GM10266 (cell line): ENCODE measurements around the gene CXXC4.

ENCODE experiments used
- DNase-seq: peaks from one replicate; pipeline ENCODE4 v3.0.0; 2012; ENCODE audit errors: extremely low spot score
- TF ChIP-seq, protein P1 (sequence below): IDR thresholded peaks from 2 replicates; pipeline ENCODE4 v1.5.1; 2012; ENCODE audit warnings: mild to moderate bottlenecking, low read depth; ENCODE audit not compliant: control insufficient read depth, insufficient read depth; ENCODE audit errors: missing control alignments

CXXC4 gene

DNA sequence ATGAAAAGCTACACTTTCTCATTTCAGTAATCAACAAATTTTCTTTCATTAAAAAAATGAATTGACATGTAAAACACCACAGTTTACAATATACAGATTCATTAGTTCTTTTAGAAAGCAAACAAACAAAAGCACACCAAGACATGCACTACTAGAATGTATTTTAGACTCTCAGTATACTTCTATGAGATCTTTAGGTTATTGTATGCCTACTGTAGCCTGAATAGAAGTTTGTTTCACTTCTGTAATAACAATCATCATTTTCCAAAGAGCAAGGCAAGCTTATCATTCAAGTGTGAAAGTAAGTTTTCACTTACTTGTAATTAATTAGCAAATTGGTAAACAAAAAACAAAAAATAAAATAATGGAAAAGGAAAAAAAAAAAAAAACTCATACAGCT is 24.9 kb downstream of the CXXC4 start:
- DNase-seq = no peak
- TF ChIP-seq, protein P1, sequence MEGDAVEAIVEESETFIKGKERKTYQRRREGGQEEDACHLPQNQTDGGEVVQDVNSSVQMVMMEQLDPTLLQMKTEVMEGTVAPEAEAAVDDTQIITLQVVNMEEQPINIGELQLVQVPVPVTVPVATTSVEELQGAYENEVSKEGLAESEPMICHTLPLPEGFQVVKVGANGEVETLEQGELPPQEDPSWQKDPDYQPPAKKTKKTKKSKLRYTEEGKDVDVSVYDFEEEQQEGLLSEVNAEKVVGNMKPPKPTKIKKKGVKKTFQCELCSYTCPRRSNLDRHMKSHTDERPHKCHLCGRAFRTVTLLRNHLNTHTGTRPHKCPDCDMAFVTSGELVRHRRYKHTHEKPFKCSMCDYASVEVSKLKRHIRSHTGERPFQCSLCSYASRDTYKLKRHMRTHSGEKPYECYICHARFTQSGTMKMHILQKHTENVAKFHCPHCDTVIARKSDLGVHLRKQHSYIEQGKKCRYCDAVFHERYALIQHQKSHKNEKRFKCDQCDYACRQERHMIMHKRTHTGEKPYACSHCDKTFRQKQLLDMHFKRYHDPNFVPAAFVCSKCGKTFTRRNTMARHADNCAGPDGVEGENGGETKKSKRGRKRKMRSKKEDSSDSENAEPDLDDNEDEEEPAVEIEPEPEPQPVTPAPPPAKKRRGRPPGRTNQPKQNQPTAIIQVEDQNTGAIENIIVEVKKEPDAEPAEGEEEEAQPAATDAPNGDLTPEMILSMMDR = no peak

DNA sequence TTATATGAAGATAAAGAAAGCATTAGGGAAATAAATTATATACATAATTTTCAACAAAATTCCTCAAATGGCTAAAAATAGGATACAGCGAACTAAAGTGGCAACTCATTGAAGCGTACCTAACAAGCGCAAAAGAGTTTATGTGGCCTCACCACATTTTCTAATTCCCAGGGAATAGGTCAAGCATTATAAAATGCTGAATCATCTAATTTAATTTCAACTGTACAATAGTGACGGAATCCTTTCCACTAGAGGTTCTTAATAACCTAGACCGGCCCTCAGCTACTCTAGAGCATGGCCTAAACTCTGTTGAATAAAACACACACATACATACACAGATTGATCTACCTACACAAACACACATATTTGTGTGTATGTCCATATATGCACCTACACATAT is 29.1 kb downstream of the CXXC4 start:
- DNase-seq = no peak
- TF ChIP-seq, protein P1 = no peak

DNA sequence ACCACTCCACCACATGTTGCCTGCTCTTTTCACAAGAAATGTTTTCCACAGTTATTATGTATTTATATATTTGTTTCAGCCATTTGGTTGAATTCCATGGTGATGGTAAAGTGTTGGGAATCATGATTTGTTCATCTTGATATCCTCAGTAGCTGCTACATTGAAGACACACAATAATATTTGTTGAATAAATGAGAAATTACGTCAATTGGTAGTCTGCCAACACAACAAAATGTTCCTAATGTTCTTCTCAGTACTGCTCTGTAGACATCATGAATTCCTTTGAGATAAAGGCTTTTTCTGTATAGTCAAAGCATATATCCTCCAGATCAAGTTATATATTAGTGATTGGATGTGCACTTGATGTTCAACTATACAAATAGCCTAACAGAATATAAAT is 29.5 kb downstream of the CXXC4 start:
- no peak for DNase-seq

DNA sequence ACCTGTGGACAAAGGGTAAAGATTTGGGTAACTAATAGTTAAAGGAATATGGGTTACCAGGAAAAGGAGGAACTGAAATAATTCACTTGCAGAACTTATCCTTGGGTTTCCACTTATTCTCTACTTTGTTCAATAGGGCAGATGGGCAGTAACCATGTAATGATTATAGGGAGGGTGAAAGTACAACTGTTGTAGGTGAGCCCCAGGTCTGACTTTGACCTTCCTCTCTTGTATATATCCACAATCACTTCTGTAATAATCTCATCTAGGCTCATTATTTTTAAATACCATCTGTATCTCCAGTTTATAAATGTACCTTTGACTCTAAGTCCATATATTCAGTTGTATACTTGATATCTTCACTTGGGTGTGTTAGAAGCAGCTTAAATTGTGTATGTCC is 32.1 kb downstream of the CXXC4 start:
- DNase-seq = no peak

More for the DNA sequence above, 29.5 kb downstream of the CXXC4 start:
- TF ChIP-seq, protein P1 = no peak

DNA sequence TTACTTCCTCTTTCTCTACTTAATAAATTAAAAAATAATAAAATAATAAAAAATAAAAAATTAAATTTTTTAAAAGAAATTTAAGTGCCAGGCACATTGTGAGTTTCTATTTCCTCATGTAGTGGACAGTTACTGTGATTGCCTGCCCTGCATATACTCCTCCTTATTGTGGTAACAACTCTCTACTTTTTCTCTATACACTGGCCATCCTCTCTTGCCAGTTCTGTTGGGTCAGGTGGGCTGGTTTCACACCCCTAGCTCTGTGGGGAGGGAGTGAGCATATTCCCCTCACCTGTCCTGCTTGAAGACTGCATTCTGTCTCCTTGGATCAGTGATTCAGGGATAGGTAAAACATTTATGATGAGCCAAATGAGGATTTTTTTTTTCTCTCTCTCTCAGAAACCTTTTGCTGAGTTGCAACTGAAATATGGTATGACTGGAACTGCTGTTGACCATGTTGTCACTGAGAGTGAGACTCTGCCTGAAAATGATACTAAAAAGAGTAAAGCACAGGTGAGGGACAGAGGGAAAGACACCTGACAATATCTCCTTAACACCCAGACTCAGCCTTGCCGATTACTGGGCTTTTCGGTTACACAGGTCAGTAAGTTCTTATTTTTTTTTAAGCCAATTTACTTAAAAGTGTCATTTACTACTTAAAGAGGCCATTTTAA is 37.2 kb downstream of the CXXC4 start:
- DNase-seq = no peak

More for the DNA sequence above, 32.1 kb downstream of the CXXC4 start:
- TF ChIP-seq, protein P1 = no peak

DNA sequence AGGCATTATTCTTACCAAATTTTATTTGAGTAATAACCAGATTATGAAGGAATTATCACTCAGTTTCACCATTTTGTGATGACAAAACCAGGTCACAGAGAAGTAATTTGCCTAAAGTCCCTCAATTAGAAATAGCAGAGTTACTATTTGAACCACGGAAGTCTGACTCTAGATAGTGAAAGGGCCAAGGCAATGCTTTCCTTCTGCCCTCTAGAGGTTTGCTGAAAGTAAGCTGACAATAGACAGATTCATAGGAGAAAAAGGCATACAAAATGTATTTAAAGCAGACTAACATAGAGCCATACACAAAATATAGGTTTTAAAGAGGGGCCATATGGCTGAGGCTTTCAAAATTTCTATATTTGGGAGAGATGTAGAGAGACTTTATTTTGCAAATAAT is 43.1 kb downstream of the CXXC4 start:
- TF ChIP-seq, protein P1 = no peak

More for the DNA sequence above, 37.2 kb downstream of the CXXC4 start:
- TF ChIP-seq, protein P1 = no peak

DNA sequence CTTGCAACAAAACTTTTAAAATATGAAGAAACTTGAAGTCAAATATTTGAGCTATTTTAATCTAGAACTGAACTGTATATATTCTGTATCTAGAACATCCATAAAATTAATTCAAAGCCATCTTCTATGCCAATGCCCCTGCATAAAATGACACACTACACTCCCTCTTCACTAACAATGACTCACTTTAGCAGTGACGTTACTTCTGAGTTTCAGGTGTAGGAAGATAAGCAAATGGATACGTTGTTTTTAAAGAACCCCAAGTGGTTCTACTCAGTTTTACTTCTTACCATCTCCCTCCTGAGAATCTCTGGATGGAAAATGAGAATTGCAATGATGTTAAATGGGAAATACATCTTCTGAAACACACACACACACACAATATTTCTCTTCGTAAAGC is 45.2 kb downstream of the CXXC4 start:
- TF ChIP-seq, protein P1 = no peak
- no peak for DNase-seq

More for the DNA sequence above, 43.1 kb downstream of the CXXC4 start:
- DNase-seq = no peak
